IPS-11a (cell line): Measurements from ENCODE around the gene SLC25A10.
"Not testable (repeated sequence)": the region's sequence is repeated elsewhere in the genome, so short reads cannot be mapped to it uniquely, and the experiment has no call there.

ENCODE experiments used
- H3K4me3 ChIP-seq: one replicate; pipeline ENCODE4 v1.5.1; 2013; ENCODE audit warnings: low read depth, low read length, control low read depth

The SLC25A10 gene

GRCh38 chr17:81719410-81720266 is 7.6 kb downstream of the SLC25A10 start:
- H3K4me3 ChIP-seq: no peak overlapping the region

GRCh38 chr17:81720267-81721071 is 8.4 kb downstream of the SLC25A10 start:
- H3K4me3 ChIP-seq: no peak overlapping the region

- H3K4me3 ChIP-seq: no peak overlapping the region
These were observed 10.4 kb downstream of the SLC25A10 start for GRCh38 chr17:81722184-81723120.

DNA sequence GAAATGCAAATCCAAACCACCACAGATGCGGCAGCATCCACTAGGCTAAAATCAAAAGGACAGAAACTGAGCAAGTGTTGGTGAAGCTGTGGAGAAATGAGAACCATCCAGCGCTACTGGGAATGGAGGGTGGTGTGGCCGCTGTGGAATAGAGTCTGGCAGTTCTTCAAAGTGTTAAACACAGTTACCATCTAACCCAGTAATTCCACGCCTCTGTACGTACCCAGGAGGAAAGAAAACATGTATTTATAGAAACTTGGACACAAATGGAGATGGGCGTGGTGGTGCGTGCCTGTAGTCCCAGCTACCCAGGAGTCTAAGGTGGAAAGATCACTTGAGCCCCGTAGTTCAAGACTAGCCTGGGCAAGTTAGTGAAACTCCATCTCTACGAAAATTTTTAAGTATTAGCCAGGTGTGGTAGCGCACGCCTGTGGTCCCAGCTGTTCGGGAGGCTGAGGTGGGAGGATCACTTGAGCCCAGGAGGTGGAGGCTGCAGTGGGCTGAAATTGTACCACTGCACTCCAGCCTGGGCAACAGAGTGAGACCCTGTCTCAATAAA is 11.6 kb downstream of the SLC25A10 start:
- no peak overlapping the region for H3K4me3 ChIP-seq

- H3K4me3 ChIP-seq: no peak overlapping the region
These were observed 13.4 kb downstream of the SLC25A10 start for GRCh38 chr17:81725439-81725838.

DNA sequence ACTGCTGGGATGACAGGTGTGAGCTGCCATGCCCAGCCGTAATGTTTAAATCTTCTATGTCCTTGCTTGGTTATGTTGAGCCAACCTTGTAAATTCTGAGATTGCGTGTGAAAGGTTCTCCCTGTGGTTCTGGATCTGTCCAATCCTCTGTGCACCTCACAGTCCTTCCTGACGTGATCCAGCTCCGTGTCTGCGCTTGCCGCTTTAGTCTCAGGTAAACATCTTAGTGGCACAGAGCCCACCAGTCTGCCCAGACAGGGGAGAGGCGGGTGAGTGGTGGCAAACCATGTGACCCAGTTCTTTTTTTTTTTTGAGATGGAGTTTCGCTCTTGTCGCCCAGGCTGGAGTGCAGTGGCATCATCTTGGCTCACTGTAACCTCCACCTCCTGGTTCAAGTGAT is 13.9 kb downstream of the SLC25A10 start:
- H3K4me3 ChIP-seq: no peak overlapping the region

DNA sequence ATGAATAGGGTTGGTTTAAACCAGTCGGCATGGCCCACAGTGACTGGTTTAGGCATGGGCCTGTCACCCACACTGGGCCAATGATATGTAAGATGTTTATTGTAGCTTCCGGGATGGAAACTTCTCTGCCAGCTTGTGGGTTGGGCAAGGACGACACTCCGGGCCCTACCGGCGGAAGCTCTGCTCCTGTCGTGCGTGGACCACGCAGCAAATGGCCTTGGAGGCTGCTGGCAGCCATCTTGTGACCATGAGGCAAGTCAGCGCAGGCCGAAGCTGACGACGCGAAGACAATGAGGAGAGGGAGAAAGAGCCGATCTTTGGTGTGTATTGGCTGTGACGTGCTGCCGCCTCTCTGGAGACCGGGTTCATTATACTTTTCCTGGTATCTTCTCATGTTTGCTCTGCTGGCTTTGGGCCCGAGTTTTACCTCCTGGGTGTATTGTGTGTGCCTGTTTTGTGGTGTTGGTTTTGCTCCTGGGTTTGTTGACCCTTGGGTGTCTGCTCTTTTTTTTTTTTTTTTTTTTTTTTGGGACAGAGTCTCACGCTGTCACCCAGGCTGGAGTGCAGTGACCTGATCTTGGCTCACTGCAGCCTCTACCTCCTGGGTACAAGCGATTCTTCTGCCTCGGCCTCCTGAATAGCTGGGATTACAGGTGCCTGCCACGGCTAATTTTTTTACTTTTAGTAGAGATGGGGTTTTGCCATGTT is 15.4 kb downstream of the SLC25A10 start:
- no peak overlapping the region for H3K4me3 ChIP-seq

DNA sequence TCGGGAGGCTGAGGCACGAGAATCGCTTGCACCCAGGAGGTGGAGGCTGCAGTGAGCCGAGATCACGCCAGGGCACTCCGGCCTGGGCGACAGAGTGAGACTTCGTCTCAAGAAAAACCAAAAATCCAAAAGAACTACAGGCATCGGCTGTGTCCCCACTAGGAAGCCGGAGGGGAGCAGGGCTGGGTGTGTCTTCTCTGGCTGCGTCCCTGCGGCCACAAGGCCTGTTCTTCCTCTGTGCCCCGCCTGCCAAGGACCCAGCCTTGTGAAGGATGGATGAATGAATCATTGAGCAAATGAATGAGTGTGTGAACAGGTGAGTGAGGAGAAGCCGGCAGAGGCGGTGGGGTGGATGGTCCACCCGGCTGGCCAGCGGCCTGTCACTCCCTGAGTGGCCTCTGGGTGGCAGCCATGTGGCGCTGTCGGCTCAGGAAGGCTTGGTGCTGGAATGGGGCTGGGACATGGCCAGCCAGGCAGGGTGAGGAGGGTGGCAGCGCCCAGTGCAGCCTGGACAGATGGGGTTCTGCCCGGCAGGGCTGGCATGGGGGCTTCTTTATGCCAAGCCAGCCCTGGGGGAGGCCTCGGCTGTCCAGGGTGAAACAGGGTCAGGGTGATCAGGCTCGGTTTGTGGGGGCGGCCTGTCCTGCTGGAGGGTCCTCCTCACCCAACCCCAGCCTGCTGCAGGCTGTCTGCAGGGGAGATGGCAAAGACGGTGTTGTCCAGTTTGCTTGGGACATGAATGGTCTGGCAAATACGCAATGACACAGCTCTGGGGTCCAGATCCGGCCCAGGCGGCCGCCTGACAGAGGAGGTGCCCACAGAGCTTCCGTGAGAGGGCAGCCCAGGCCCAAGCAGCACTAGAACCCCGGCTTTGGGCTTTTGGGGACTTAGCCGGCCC is 21.7 kb downstream of the SLC25A10 start:
- H3K4me3 ChIP-seq: no peak overlapping the region

DNA sequence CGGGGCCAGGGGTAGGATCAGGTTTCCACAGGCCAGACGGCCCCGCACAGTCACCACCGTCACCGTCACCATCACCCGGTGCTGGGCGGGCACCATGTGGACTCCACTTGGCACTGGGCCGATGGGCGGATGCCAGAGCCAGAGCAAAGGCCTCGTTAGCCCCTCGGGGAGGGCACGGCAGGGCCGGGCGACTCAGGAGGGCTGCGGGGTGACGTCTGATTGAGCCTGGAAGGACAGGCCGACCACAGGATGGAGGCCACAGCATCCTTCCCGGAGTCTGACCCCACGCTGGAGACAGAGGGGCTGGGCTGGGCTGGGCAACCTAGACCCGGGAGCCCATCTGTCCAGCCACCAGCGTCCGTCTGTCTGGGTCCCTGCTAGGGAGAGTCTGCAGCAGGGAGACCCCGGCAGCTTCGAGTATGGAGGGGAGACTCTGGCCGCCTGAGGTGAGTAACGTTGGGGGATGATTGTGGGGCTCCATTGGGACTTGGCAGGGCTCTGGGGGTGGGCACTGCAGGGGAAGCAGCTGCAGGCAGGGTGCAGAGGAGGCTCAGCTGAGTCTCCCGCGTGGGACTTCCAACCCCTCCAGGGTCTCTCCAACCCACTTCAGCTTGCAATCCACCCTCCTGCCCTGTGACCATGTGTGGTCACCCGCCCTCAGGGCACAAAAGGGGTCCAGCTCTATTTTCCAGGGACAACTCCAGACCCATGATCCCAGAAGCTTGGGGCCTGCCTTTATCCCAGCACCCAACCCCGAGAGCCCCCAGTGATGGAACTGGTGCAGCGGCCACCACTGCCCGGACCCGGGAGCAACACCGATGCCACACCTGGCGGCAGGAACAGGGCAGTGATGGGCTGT is 22.6 kb downstream of the SLC25A10 start:
- H3K4me3 ChIP-seq: no peak overlapping the region

GRCh38 chr17:81735264-81736102 is 23.4 kb downstream of the SLC25A10 start:
- H3K4me3 ChIP-seq: no peak overlapping the region

- no peak overlapping the region for H3K4me3 ChIP-seq
These were observed 26.1 kb downstream of the SLC25A10 start for GRCh38 chr17:81737947-81738800.

DNA sequence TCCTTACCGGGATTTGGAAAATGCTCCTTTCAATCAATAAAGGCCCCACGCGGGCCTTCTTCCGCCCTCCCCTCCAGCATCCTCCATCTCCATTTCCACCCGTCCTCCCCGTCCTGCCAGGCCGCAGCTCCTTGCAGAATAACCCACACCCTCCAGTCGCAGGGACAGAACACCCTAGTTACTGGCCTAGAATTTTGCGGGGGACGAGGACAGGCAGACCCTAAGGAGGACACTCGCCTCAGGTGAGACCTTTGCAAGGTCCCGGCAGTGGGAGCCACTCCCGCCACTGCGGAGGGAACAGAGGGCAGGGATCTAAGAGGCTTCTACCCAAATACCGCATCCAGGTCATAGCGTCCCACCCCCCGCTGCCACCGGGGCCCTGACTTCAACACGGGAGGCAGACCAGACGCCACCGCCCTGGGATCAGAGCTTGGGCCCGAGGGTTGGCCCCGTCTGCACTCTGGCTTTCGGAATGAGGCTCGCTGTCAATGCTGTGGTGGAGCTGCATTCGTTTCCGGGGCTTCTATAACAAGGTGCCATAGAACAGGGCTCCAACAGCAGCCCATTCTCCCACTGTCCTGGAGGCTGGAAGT is 26.8 kb downstream of the SLC25A10 start:
- H3K4me3 ChIP-seq: no peak overlapping the region

DNA sequence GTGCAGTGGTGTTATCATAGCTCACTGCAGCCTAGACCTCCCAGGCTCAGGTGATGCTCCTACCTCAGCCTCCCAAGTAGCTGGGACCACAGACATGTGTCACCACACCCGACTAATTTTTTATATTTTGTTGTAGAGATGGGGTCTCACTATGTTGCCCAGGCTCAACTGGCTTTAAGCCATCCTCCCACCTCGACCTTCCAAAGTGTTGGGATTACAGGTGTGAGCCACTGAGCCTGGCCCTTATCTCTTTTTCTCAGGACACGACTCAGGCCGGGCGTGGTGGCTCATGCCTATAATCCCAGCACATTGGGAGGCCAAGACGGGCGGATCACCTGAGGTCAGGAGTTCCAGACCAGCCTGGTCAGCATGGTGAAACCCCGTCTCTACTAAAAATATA is 27.5 kb downstream of the SLC25A10 start:
- not testable (repeated sequence) for H3K4me3 ChIP-seq

GRCh38 chr17:81740395-81740961 is 28.4 kb downstream of the SLC25A10 start:
- no peak overlapping the region for H3K4me3 ChIP-seq

- H3K4me3 ChIP-seq: no peak overlapping the region
These were observed 29.0 kb downstream of the SLC25A10 start for GRCh38 chr17:81741049-81741593.
